ENCODE results near the gene S100A14.

DNA sequence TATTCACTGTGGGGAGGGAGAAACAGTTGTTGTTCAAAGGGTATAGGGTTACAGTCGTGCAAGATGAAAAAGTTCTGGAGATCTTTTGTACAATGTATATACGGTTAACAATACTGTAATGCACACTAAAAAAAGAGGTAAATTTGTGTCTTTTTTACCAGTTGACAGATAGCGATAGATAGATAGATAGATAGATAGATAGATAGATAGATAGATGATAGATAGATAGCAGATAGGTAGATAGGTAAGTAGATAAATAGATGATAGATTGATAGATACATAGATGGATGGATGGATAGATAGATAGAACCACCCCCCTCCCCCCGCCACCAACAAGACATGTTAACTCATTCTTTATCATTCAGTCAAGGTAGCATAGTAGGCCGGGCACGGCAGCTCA lies 13.4 kb downstream of the S100A14 start:
- TF ChIP-seq, protein P1, sequence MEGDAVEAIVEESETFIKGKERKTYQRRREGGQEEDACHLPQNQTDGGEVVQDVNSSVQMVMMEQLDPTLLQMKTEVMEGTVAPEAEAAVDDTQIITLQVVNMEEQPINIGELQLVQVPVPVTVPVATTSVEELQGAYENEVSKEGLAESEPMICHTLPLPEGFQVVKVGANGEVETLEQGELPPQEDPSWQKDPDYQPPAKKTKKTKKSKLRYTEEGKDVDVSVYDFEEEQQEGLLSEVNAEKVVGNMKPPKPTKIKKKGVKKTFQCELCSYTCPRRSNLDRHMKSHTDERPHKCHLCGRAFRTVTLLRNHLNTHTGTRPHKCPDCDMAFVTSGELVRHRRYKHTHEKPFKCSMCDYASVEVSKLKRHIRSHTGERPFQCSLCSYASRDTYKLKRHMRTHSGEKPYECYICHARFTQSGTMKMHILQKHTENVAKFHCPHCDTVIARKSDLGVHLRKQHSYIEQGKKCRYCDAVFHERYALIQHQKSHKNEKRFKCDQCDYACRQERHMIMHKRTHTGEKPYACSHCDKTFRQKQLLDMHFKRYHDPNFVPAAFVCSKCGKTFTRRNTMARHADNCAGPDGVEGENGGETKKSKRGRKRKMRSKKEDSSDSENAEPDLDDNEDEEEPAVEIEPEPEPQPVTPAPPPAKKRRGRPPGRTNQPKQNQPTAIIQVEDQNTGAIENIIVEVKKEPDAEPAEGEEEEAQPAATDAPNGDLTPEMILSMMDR (IDR thresholded peaks at IDR 0.05) = no peak
- TF ChIP-seq, protein P2, sequence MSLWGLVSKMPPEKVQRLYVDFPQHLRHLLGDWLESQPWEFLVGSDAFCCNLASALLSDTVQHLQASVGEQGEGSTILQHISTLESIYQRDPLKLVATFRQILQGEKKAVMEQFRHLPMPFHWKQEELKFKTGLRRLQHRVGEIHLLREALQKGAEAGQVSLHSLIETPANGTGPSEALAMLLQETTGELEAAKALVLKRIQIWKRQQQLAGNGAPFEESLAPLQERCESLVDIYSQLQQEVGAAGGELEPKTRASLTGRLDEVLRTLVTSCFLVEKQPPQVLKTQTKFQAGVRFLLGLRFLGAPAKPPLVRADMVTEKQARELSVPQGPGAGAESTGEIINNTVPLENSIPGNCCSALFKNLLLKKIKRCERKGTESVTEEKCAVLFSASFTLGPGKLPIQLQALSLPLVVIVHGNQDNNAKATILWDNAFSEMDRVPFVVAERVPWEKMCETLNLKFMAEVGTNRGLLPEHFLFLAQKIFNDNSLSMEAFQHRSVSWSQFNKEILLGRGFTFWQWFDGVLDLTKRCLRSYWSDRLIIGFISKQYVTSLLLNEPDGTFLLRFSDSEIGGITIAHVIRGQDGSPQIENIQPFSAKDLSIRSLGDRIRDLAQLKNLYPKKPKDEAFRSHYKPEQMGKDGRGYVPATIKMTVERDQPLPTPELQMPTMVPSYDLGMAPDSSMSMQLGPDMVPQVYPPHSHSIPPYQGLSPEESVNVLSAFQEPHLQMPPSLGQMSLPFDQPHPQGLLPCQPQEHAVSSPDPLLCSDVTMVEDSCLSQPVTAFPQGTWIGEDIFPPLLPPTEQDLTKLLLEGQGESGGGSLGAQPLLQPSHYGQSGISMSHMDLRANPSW (CRISPR knock-in tag; conservative IDR thresholded peaks at IDR 0.05; ENCODE audit: low read depth) = no peak
- TF ChIP-seq CREB1 (CRISPR knock-in tag; IDR thresholded peaks at IDR 0.05) (no peak), JUN (CRISPR knock-in tag; IDR thresholded peaks at IDR 0.05) (no peak), RELA (CRISPR knock-in tag; IDR thresholded peaks at IDR 0.05; ENCODE audit: borderline replicate concordance) (no peak), GABPB1 (CRISPR knock-in tag; IDR thresholded peaks at IDR 0.05) (no peak), CREM (CRISPR knock-in tag; IDR thresholded peaks at IDR 0.05) (no peak), AFF4 (CRISPR knock-in tag; IDR thresholded peaks at IDR 0.05; ENCODE audit: borderline replicate concordance) (no peak), SP1 (CRISPR knock-in tag; conservative IDR thresholded peaks at IDR 0.05) (no peak), FOXP1 (CRISPR knock-in tag; IDR thresholded peaks at IDR 0.05; ENCODE audit: borderline replicate concordance) (no peak), NR1H2 (CRISPR knock-in tag; IDR thresholded peaks at IDR 0.05) (no peak), NFYB (CRISPR knock-in tag; conservative IDR thresholded peaks at IDR 0.05; ENCODE audit: low read depth) (no peak)
- TF ChIP-seq, protein P3, sequence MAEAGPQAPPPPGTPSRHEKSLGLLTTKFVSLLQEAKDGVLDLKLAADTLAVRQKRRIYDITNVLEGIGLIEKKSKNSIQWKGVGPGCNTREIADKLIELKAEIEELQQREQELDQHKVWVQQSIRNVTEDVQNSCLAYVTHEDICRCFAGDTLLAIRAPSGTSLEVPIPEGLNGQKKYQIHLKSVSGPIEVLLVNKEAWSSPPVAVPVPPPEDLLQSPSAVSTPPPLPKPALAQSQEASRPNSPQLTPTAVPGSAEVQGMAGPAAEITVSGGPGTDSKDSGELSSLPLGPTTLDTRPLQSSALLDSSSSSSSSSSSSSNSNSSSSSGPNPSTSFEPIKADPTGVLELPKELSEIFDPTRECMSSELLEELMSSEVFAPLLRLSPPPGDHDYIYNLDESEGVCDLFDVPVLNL (CRISPR knock-in tag; IDR thresholded peaks at IDR 0.05; ENCODE audit: borderline replicate concordance, low read depth) = no peak
- TF ChIP-seq, protein P4, sequence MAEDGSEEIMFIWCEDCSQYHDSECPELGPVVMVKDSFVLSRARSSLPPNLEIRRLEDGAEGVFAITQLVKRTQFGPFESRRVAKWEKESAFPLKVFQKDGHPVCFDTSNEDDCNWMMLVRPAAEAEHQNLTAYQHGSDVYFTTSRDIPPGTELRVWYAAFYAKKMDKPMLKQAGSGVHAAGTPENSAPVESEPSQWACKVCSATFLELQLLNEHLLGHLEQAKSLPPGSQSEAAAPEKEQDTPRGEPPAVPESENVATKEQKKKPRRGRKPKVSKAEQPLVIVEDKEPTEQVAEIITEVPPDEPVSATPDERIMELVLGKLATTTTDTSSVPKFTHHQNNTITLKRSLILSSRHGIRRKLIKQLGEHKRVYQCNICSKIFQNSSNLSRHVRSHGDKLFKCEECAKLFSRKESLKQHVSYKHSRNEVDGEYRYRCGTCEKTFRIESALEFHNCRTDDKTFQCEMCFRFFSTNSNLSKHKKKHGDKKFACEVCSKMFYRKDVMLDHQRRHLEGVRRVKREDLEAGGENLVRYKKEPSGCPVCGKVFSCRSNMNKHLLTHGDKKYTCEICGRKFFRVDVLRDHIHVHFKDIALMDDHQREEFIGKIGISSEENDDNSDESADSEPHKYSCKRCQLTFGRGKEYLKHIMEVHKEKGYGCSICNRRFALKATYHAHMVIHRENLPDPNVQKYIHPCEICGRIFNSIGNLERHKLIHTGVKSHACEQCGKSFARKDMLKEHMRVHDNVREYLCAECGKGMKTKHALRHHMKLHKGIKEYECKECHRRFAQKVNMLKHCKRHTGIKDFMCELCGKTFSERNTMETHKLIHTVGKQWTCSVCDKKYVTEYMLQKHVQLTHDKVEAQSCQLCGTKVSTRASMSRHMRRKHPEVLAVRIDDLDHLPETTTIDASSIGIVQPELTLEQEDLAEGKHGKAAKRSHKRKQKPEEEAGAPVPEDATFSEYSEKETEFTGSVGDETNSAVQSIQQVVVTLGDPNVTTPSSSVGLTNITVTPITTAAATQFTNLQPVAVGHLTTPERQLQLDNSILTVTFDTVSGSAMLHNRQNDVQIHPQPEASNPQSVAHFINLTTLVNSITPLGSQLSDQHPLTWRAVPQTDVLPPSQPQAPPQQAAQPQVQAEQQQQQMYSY (CRISPR knock-in tag; IDR thresholded peaks at IDR 0.05) = no peak

Measured in WTC11 (cell line).